SKM-1 (cell line): ENCODE results near the gene AK4.
"Not testable (repeated sequence)": the region's sequence is repeated elsewhere in the genome, so short reads cannot be mapped to it uniquely, and the experiment has no call there.

Experiments used
- DNase-seq: peaks from one replicate; lab custom pipeline; 2025; ENCODE audit not compliant: unreplicated experiment; lab: John Stamatoyannopoulos, UW

AK4 gene

DNA sequence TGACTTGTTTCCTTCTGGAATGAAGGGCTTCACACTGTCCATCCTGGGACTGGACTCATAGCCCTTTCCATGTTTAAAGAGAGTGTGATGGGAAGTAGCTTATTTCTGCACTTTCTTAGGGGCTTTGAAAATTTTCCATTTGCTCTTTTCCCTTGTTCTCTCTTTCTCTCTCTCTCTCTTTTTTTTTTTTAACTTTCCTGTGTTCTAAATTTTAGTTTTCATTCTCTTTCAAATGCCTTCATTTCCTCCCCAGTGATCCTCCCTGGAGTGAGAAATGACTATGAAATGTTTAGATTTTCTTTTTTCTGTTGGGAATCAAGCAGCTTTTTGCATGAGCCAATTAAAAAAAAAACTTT, 2.1 kb downstream of the AK4 start:
- DNase-seq = no peak

DNA sequence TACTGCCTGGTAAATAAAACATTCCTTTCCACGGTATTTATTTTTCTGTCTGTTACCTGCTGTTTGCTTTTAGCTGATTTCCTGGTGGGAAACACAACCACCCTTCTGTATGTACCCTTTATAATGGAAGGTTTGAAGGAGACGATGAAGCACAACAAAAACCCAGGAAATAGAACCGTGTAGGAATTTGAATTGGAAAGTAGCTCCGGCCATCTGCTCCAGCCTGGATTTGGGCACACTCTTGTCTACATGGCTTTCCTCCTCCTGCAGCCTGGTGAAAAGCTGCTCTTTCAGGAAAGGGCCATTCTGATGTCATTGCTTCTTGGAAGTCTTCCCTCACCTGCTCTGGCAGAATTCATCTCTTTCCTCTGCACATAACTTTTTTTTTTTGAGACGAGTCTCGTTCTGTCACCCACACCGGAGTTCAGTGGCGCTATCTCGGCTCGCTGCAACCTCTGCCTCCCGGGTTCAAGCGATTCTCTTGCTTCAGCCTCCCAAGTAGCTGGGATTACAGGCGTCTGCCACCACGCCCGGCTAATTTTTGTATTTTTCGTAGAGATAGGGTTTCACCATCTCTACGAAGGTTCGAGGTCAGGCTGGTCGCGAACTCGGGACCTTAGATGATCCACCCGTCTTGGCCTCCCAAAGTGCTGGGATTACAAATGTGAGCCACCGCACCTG, 2.7 kb downstream of the AK4 start:
- DNase-seq = no peak

DNA sequence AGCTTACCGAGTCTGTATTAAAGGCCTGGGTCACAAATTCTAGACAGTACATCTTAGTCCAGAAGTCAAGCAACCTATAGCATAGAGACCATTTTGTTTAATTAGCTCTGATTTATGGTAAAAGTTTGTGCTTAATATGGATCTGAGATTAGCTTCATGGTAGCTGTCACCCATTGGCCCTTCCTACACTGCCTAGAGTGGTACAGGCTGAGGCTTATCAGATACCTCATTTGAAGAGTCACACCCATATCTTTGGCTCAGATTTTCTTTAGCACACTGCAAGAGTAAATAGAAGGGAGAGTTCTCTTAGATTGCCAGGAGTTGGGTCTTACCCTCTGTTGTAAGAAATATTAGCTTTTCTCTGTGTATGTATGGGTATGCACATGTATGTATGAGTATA, 3.6 kb downstream of the AK4 start:
- no peak for DNase-seq

DNA sequence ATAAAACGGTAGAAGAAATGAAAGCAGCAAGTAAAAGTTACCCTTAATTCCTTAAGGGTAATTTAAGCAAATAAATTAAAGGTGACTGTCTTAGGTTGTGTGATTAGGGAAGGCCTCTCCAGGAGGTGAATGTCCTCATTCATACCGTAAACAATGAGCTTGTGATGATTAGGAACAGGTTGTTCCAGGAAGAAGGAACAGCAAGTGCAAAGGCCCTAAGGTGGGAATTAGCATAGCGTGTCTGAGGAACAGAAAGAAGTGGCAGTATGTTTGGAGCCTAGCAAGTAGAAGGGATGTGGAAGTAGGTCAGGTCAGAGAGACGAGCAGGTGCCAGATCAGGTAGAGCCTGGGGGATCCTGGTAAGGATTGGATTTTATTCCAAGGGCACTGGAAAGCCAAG, 5.6 kb downstream of the AK4 start:
- DNase-seq = no peak

DNA sequence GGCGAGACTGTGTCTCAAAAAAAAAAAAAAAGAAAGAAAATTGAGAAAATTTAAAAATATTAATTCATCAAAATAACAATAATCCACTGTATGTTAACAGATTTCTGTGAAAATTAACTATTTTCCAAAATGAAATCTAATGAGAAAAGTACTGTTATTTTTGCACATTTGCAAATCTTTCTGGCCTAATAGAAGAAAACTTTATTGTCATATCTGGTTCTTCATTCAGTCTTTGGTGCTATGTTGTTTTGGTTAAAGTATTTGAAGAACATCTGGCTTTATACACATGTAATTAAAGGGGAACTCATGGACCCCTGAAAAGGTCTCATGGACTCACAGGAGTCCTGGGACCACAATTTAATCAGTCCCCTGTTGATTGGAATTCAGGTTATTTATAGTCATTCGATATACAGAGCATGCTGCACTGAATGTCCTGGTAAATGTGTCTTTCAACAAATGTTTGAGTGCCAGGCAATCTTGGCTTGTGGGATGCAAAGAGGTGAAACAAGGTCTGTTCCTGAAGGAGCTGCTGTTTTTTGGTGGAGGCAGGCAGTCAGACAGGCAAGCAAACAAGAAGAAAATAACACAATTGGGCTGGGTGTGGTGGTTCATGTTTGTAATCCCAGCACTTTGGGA, 9.0 kb downstream of the AK4 start:
- DNase-seq = no peak

DNA sequence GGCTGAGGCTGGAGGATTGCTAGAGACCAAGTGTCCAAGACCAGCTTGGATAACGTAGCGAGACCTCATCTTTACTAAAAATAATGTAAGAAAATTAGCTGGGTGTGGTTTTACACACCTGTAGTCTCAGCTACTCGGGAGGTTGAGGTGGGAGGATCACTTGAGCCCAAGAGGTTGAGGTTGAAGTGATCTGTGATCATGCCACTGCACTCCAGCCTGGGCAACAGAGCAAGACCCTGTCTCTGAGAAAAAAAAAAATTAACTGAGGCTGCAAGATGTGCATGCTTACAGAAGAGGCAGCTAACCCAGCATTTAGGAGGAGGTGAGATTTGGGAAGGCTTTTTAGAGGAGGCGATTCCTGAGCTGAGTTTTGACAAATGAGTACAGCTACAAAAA, 9.5 kb downstream of the AK4 start:
- no peak for DNase-seq

DNA sequence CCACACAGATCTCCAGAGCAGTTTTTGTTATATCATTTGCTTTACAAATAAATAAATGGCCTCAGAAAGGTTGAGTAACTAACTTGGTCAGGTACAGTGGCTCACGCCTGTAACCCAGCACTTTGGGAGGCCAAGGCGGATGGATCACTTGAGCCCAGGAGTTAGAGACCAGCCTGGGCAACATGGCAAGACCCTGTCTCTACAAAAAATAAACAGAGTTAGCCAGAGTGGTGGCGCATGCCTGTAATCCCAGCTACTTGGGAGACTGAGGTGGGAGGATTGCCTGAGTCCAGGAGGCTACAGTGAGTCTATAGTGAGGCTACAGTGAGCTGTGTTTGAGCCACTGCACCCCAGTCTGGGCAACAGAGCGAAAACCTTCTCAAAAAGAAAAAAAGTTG, 11.3 kb downstream of the AK4 start:
- not testable (repeated sequence) for DNase-seq

DNA sequence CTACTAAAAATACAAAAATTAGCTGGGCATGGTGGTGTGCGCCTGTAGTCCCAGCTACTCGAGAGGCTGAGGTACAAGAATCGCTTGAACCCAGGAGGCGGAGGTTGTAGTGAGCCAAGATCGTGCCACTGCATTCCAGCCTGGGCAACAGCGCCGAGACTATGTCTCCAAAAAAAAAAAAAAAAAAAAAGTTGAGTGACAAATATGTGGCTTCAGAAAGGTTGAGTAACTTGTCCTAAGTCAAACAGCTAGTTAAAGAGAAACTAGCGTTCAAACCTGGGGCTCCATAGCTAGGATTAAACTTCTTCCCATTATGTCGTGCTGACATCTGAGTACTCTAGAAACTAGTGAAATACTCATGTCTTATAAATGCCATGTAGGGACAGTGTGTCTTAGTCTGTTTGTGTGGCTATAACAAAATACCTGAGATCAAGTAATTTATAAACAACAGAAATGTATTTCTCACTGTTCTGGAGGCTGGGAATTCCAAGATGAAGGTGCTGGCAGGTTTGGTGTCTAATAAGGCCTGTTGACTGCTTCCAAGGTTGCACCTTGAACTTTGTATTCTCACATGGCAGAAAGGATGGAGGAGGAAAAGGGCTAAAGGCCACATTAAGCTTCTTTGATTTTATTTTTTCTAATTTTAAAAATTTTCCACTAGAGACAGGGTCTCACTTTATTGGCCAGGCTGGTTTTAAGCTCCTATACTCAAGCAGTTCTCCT, 12.0 kb downstream of the AK4 start:
- DNase-seq = no peak

DNA sequence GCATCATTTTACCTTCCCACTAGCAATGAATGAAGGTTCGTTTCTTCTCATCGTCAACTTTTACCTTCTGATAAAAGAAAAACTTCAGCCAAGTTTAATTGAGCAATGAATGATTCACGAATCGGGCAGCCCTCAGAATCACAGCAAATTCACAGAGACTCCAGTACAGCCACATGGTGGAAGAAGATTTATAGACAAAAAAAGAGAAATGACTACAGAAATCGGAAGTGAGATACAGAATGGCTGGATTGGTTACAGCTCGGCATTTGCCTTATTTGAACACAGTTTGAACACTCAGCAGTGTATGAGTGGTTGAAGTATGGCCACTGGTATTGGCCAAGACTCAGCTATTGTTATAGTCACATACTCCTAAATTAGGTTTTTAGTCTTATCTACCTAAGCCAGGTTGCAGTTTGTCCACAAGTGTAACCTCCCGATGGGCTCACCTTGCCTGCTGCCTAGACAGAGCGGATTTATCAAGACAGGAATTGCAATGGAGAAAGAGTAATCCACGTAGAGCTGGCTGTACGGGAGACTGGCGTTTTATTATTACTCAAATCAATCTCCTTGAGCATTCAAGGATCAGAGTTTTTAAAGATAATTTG, 15.3 kb downstream of the AK4 start:
- DNase-seq = no peak

DNA sequence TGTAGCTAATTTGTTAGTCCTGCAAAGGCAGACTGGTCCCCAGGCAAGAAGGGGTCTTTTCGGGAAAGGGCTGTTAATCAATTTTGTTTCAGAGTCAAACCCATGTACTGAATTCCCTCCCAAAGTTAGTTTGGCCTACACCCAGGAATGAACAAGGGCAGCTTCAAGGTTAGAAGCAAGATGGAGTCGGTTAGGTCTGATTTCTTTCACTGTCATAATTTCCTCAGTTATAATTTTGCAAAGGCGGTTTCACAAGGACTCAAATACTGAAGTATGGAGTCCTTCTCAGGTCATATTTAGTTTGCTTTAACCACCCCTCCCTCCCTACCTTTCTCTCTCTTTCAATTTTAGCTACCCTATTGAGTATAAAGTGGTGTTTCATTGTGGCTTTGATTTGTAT, 16.1 kb downstream of the AK4 start:
- not testable (repeated sequence) for DNase-seq

DNA sequence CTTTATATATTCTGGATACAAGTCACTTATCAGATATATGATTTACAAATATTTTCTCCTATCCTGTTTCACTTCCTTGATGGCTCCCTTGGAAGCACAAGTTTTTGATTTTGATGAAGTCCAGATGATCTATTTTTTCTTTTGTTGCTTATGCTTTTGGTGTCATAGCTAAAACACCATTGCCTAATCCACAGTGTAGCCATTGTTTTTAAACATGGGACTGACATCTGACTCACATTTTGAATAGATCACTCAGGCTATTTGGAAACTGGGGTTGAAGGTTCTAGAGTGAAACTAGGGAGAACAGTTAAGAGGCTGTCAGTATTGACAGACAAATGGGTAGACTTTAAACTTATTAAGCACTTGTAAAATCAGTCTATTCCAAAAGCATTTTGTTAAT, 16.6 kb downstream of the AK4 start:
- DNase-seq = no peak

DNA sequence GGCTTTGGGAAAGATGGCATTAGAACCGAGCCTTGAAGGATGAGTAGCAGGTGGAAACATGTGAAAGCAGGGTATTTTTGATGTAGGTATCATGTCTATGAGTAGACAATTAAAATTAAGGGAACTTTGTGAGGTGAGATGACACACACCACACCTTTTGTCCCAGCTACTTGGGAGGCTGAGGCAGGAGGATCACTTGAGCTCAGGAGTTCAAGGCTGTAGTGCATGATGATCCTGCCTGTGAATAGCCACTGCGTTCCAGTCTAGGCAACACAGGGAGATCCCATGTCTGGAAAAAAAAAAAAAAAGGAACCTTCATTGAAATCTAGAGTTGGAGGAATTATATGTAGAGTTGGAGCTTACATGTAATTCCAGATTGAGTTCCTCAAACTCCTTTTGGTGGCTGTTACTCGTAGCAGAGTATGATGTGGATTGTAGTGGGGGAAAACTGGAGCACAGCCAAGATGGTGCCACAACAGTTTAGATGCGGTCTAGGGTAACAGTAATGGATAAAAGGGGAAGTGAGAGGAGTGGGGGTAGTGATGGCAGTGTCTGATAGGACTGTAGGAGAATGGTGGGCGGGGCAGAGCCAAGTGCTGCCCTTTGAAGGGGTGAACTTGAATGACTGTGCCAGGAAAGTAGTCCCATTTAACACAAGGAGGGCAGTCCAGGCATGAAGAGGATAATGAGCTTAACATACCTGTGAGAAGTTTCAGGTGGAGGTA, 17.4 kb downstream of the AK4 start:
- peak; percentile 89 for DNase-seq

DNA sequence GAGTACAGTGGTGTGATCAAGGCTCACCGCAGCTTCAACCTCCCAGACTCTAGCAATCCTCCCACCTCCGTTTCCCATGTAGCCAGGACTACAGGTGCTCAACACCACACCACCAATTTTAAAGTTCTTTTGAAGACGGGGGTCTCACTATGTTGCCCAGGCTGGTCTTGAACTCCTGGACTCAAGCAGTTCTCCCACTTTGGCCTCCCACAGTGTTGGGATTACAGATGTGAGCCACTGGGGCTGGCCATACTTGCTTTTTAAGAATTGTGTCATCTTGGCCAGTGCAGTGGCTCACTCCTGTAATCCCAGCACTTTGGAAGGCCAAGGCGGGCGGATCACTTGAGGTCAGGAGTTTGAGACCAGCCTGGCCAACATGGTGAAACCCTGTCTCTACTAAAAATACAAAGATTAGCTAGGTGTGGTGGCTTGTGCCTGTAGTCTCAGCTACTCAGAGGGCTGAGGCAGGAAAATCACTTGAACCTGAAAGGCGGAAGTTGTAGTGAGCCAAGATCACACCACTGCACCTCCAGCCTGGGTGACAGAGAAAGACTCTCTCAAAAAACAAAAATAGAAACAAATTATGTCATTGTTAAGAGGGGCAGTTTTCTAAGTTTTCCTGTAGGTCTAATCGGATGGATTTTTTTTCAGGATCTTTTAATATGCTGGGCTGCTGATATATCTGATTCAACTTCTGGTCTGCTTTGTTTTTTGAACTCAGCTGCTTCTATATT, 18.7 kb downstream of the AK4 start:
- no peak for DNase-seq

DNA sequence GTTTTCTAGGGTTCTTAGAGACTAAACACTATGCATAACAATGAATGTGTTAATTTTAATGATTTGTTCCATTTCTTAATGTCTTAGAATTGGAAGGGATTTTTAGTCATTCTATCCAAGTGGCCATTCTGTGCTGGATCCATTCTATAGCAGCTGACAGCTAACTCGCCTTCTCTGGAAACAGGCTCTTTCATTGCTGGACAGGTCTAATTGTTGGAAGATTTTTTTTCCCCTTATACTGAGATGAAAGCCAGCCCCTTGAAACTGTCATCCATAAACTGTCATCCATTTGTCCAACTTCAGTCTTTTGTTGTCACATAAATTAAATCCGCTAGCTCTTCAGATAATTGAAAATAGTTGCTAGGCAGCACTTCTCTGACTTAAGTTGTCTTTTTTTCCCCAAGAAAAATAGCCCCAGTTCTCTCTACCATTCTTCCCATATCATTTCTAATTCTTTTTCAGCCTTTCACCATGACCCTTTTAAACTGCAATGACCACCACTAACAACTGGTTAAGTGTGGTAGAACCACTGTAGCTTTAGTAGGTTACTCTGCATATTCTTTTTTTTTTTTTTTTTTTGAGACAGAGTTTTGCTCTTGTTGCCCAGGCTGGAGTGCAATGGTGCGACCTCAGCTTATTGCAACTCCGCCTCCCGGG, 19.7 kb downstream of the AK4 start:
- no peak for DNase-seq

DNA sequence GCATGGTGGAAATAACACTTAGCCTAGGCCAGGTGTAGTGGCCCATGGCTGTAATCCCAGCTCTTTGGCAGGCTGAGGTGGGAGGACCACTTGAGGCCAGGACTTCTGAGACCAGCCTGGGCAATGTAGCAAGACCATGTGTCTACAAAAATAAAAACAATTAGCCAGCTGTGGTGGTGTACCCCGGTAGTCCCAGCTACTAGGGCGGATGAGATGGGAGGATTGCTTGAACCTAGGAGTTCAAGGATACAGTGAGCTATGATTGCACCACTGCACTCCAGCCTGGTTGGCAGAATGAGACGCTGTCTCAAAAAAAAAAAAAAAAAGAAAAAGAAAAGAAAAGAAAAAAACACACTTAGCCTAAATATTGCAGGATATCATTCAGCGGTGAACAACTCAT, 20.9 kb downstream of the AK4 start:
- DNase-seq = no peak

DNA sequence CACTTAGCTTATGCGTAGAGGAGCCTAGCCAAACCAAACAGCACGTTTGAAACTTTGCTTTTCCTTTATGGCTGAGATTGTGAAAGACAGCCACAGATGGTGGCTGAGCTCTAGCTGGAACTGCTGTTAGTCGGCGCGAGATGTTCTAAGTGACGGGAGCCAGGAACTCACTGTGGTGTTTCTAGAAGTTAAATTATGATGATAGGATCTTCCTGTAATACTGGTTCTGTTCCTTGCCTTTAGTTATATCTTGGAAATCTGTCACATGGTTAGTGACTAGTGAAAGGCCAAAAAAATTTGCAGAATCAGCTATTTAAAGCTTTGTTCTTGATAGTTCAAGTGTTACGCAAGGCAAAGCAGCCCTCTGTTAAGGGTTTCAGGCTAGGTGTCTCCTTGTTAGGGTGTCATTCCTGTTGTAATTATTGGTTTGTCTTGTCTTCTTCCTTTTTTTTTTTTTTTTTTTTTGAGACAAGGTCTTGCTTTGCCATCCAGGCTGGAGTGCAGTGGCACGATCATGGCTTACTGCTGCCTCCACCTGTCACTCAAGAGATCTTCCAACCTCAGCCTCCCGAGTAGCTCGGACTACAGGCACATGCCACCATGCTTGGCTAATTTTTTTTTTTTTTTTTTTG, 22.6 kb downstream of the AK4 start:
- DNase-seq = peak; percentile 77

DNA sequence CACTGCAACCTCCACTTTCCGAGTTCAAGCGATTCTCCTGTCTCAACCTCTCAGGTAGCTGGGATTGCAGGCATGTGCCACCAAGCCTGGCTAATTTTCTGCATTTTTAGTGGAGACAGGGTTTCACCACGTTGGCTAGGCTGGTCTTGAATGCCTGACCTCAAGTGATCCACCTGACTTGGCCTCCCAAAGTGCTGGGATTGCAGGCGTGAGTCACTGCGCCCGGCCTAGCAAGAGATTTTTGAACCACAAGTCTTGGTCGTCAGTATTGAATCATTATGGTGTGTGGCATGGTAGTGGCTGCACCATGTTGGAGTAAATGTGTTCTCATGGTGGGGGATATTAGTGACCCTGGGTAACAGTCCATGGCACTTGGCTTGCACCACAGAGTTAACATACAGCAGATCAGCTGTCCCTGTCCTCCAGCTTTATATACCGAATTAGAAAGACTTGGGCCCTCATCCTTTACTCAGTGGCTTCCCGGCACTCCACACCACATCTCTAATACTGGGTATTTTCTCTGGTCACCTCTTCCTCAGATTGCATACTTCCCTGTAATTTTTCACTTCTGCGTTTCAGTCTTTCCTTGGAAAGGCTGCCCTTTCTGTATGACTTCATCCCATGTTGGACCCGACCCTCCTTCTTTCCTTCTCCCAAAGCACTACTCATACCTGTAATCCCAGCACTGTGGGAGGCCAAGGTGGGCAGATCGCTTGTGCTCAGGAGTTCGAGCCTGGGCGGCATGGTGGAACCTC, 25.1 kb downstream of the AK4 start:
- DNase-seq = no peak

DNA sequence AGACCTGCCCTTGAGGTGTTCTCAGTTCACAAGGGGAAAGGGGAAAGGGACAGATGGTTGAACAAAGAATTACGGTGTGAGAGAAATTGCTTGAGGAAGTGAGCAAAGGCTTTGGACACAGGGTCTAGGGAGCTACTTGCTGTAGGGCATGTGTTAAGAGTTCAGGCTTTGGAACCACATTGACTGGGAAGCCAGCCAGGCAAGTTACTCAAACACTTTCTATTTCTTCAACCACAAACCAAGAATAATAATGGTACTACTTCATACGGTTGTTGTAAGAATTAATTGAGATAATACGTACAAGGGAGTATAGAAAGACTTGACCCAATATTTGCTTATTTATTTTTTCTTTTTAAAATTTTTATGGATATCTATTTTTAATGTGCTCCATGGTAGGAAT, 26.6 kb downstream of the AK4 start:
- peak; percentile 89 for DNase-seq
